Activated naive CD4-positive, alpha-beta T cell treated with anti-CD3 and anti-CD28 coated beads, Interleukin-2, amount 50 U/mL, for 72 hours (primary cell): ENCODE results near the gene HELZ. TPM values are rescaled to one million over a fixed set of nuclear protein-coding genes. Genes with fewer than 3 reads are reported as not detected.
"Not testable (repeated sequence)": the region's sequence is repeated elsewhere in the genome, so short reads cannot be mapped to it uniquely, and the experiment has no call there.

Experiments used
- ATAC-seq, 2 donors: fragments of 150-1000 bp; cut with Tn5 transposase; 2 replicates each; pipeline ENCODE4 v1.10.0; 2021; ENCODE audit warnings: mild to moderate bottlenecking in 2 of 2, moderate library complexity in 2 of 2
- DNase-seq, 2 donors: peaks; one replicate each; pipeline ENCODE4 v3.0.0; 2021 to 2022; ENCODE audit warnings: low spot score in 2 of 2
- H3K27ac Mint-ChIP-seq, 2 donors: one replicate each; pipeline ENCODE4 v1.8.0; 2022; ENCODE audit warnings: mild to moderate bottlenecking in 2 of 2, mixed read lengths in 2 of 2
- H3K36me3 Mint-ChIP-seq, 2 donors: one replicate each; pipeline ENCODE4 v1.8.0; 2022; ENCODE audit warnings: mixed read lengths in 2 of 2
- H3K9me3 Mint-ChIP-seq, 2 donors: one replicate each; pipeline ENCODE4 v1.8.0; 2022; ENCODE audit warnings: mixed read lengths in 2 of 2
- total RNA-seq, 2 donors: library from RNA; stranded (reverse); gene quantifications; one replicate each; pipeline ENCODE4 v1.2.3, GENCODE V29; 2022

Gene HELZ
- total RNA-seq, 2 donors from 2014 or later, result 42.9 to 88.8 TPM

DNA sequence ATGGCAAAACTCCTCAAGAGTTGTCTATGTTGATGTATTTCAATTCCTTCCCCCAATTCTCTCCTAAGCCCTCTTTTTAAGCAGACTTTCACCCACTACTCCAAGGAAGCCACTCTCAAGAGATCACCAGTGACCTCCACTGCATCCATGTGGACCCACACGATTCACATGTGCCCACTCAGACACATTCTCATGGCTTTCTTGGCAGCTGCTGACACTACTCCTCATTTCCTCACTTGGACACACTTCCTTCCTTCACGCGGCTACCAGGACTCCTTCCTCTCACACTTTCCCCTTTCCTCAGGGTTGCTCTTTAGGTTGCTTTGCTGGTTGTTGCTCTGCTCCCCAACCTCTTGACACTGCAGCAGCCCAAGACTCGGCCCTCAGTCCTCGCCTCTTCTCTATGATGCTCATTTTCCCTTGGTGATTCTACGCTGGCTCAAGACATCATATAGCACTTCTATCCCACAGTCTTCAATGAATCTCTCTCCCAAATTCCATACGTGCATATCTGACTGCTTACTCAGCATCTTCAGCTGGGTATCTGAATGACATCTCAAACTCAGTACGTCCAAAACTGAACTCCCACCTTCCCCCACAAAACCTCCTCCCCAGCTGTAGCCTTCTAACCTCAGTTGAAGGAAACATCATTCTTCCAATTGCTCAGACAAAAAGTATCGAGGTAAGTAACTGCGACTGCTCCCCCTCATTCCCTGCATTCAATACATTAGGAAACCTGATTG lies 28.2 kb downstream of the HELZ start:
- H3K27ac Mint-ChIP-seq, result no peak overlapping the region
- DNase-seq (no peak), ATAC-seq (no peak)
- H3K9me3 Mint-ChIP-seq, result no peaks in the 10 kb centered on the region
- H3K36me3 Mint-ChIP-seq, result no peaks in the 10 kb centered on the region

DNA sequence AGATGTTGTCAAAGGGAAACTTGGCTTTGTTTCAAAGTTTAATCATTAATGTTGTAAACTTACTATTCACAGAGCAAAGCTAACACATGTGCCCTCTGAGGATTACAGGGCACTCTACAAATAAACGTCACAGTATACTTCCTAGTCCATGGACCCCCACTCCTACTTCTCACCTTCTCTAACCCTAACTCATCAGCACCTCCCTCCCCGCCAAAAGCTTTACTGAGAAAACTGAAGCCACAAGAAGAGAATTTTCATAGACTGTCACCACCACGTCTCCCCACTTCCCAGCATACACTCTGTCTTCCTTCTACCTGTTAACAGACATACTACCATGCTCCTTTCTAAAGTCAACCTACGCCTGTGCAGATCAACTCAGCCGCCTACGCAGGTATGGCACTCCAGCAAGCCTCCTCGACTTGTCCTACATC lies 29.0 kb downstream of the HELZ start:
- no peak overlapping the region for H3K27ac Mint-ChIP-seq
- H3K9me3 Mint-ChIP-seq, result no peaks in the 10 kb centered on the region
- ATAC-seq (no peak), DNase-seq (no peak)
- H3K36me3 Mint-ChIP-seq, result no peaks in the 10 kb centered on the region

DNA sequence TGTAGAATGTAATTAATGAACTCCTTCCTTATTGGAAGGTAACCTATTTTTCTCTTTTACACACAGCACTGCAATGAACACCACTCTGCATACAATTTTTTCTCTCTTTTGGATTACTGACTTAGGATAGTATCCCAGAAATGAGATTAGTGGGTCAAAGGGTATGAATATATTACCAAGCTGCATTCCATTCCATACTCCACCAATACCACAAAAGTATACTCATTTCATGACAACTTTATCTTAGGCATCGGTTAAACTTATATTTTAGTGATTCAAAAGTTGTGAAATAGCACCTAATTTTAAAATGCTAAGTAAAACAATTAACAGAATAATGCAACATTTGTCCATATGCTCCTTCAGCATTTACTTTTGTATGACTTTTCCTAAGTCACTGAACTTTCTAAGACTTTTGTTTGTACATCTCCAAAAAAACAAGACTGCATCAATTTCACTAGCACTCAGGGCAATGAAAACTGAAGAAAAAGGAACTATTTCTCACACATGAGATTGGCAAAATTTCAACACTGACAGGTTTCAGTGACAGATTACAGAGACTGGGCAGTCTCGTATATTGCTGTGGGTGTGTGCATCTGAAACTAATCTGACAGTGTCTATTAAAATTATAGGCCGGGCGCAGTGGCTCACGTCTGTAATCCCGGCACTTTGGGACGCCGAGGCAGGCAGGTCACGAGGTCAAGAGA lies 32.1 kb downstream of the HELZ start:
- DNase-seq (no peak), ATAC-seq (no peak)
- Mint-ChIP-seq H3K9me3 (no peaks in the 10 kb centered on the region), H3K27ac (no peak overlapping the region), H3K36me3 (peaks cover 0 to 8% of the 10 kb centered on the region in 2 donors)

DNA sequence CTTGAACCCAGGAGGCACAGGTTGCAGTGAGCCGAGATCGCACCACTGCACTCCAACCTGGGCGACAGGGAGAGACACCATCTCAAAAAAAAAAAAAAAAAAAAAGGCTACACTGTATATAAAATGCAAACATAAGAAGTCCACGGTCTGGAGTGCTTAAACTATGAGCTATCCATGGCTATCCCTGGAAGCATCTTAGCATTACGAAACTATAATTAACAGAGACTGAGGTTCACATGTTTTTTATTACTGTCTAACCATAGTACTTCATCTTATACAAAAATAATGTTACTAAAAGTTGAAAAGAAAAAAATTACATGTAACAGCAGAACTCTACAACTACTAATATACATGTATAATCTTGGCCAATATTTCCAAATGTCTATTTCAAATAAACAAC lies 32.8 kb downstream of the HELZ start:
- no peaks in the 10 kb centered on the region for H3K9me3 Mint-ChIP-seq
- DNase-seq, result no peak
- no peak overlapping the region for H3K27ac Mint-ChIP-seq
- ATAC-seq, result no peak
- H3K36me3 Mint-ChIP-seq, result peaks cover 0 to 8% of the 10 kb centered on the region in 2 donors

DNA sequence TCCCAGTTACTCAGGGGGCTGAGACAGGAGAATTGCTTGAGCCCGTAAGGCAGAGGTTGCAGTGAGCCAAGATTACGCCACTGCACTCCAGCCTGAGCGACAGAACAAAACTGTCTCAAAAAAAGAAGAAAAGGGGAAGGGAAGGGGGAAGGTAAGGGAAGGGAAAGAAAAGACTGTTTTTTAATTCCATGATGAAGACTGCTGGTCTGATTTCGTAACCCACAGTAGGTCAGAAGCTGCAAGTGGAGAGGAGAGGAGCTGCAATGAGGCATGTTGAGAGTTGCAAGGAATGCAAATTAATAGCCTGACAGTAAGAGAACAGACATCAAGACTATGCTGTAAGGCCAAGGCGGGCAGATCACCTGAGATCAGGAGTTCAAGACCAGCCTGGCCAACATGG lies 33.3 kb downstream of the HELZ start:
- Mint-ChIP-seq H3K36me3 (peaks cover 0 to 8% of the 10 kb centered on the region in 2 donors), H3K9me3 (no peaks in the 10 kb centered on the region), H3K27ac (no peak overlapping the region)
- ATAC-seq (no peak), DNase-seq (no peak)

DNA sequence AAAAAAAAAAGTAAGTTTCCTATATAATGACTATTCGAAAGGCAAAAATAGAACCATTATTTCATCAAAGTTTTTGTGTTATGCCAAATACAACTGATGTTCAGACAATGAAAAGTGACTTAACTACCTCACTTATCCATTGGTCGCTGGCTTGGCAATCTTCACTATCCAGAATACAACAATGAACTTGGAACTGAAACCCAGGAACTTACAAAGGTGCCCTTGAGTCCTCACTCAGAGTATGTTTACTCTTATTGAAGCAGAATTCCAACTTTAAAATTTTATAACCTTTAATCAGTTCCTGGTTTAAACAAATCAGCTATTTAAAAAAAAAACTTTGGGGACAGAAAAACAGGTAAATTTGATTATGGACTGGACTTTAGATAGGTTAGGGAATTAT lies 34.1 kb downstream of the HELZ start:
- H3K36me3 Mint-ChIP-seq, result peaks cover 0 to 8% of the 10 kb centered on the region in 2 donors

DNA sequence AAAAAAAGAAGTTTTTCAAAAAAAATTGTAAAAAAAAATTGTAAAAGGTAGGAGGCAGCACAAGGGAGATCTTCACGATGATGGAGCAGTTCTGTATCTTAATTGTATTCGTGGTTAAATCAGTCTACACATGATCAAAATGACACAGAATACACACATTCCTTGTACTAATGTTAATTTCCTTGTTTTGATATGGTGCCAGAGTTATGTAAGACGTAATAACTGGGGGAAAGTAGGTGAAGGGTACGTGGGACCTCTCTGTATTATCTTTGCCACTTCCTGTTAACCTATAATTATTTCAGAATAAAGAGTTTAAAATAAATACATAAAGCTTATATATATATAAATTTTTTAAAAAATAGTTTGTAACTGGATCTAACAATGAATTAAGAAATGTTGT lies 36.8 kb downstream of the HELZ start:
- Mint-ChIP-seq H3K36me3 (peaks cover 0 to 10% of the 10 kb centered on the region in 2 donors), H3K27ac (peak overlapping the region in 1 of 2 donors; percentile 62), H3K9me3 (no peaks in the 10 kb centered on the region)
- DNase-seq (no peak), ATAC-seq (no peak)

More for the DNA sequence above, 34.1 kb downstream of the HELZ start:
- DNase-seq, result no peak
- no peak for ATAC-seq
- H3K9me3 Mint-ChIP-seq, result no peaks in the 10 kb centered on the region
- no peak overlapping the region for H3K27ac Mint-ChIP-seq

DNA sequence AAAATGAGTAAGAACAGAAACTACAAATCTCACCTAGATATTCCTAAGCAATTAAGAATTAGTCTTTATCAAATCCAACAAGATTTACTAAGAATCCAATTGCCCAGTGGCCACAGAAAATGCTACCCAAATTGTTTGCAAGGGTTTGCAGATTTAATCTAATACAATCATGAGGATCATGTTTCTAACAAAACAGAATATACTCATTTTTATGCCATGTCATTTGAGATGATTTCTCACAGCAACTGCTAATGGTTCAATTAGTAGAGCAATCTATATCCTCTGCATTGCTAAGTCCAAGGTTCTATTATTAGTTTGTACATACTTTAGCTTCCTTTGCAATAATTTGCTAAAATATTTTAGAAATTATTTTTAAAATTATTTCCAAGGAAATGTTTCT lies 41.2 kb downstream of the HELZ start:
- Mint-ChIP-seq H3K9me3 (no peaks in the 10 kb centered on the region), H3K27ac (no peak overlapping the region), H3K36me3 (peaks cover 9 to 31% of the 10 kb centered on the region in 2 donors)
- no peak for ATAC-seq
- no peak for DNase-seq

DNA sequence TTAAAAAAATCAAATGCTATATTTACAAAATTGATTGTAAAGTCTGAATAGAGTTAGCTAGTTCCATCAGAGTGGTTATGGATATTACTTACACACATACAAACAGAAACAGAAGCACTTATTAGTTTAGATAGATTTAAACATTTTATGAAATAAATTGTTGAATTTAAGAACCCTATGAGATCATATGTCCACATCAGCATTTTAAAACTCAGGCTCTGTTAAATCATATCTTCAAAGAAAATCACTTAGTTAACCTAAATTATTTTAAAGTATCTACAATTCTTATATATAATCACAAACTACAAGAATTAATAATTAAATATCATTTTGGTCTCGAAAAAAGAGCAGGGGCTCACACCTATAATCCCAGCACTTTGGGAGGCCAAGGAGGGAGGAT lies 42.5 kb downstream of the HELZ start:
- H3K36me3 Mint-ChIP-seq, result peaks cover 10 to 38% of the 10 kb centered on the region in 2 donors
- DNase-seq, result no peak
- no peak overlapping the region for H3K27ac Mint-ChIP-seq
- ATAC-seq, result no peak
- peaks cover 0 to under 1% of the 10 kb centered on the region in 2 donors for H3K9me3 Mint-ChIP-seq

DNA sequence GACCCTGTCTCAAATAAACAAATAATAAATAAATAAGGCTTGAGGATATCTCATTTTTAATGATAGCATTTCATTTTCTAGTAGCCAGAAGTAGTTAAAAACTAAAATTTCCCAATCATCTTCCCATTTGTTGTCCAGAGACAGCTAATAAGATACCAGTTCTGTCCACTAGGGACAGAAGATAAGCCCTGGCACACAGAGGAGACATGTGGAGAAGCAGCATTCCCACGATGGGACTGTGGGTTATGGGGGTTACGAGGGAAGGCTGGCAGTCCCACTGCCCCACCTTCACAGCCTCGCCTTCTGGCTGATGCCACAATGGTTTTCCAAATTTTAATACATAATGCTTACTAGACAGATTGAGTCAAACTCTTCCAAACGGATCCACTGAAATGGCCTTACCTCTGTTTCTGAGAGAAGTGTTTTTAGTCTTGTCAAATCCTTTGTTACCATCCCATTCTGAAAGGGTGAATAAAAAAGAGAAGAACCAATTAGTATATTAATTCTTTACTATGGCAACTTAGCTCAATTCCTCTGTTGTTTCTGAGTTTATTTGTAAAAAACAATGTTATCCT lies 44.2 kb downstream of the HELZ start:
- peaks cover 9% of the 10 kb centered on the region in 2 donors for H3K9me3 Mint-ChIP-seq
- H3K36me3 Mint-ChIP-seq, result peaks cover 20 to 55% of the 10 kb centered on the region in 2 donors

DNA sequence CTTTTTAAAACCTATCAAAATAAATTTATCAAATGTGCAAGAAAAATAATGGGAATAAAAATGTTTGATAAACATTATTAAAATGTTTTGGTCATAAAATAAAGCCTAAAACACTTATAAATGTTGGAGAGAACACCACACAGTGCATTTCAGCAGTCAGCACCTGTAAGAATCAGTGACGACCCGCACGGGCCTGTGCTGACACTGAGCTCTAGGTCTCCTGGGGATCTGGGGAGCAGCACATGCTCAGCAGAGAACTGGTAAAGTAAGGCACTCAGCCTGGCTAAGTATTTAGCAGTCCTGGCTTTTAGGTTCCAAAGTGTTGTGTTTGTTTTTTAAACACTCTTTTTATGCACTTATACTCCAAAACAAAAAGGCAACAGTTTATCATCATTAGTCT lies 46.9 kb downstream of the HELZ start:
- no peak for ATAC-seq
- no peak for DNase-seq
- Mint-ChIP-seq H3K9me3 (peaks cover 9% of the 10 kb centered on the region in 2 donors), H3K36me3 (peaks cover 20 to 60% of the 10 kb centered on the region in 2 donors), H3K27ac (no peak overlapping the region)

More for the DNA sequence above, 44.2 kb downstream of the HELZ start:
- H3K27ac Mint-ChIP-seq, result no peak overlapping the region
- ATAC-seq, result no peak
- DNase-seq, result no peak

DNA sequence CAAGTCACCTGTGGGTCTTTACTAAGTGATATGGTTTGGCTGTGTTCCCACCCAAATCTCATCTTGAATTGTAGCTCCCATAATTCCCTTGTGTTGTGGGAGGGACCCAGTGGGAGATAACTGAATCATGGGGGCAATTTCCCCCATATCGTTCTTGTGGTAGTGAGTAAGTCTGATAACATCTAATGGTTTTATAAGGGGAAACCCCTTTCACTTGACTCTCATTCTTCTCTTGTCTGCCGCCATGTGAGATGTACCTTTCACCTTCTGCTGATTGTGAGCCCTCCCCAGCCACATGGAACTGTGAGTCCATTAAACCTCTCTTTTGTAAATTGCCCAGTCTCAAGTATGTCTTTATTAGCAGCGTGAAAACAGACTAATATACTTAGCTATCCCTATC lies 48.0 kb downstream of the HELZ start:
- not testable (repeated sequence) for H3K9me3 Mint-ChIP-seq, DNase-seq
- H3K36me3 Mint-ChIP-seq, result peaks cover 20 to 56% of the 10 kb centered on the region in 2 donors
- H3K27ac Mint-ChIP-seq, result peak overlapping the region in 1 of 2 donors; percentile 20
- peak in 1 of 2 donors; percentile 89 for ATAC-seq

DNA sequence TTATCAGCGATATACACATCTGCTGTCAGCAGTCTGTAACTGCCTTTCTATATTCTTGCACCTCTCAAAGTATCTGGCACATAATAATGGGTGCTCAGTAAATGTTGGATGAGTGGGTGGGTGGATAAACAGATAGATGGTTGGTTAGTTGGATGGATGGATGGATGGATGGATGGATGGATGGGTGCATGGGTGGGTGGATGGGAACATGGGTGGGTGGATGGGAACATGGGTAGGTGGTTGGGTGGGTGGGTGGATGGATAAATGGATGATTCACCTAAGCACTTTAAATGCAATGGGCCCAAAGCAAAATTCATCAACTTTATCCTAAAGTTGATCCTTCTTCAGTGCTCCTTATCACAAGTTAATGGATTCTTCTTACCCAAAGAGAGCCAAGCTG lies 48.6 kb downstream of the HELZ start:
- Mint-ChIP-seq H3K27ac (peak overlapping the region in 1 of 2 donors; percentile 20), H3K36me3 (peaks cover 20 to 54% of the 10 kb centered on the region in 2 donors), H3K9me3 (peaks cover 9% of the 10 kb centered on the region in 2 donors)
- DNase-seq (no peak), ATAC-seq (no peak)

DNA sequence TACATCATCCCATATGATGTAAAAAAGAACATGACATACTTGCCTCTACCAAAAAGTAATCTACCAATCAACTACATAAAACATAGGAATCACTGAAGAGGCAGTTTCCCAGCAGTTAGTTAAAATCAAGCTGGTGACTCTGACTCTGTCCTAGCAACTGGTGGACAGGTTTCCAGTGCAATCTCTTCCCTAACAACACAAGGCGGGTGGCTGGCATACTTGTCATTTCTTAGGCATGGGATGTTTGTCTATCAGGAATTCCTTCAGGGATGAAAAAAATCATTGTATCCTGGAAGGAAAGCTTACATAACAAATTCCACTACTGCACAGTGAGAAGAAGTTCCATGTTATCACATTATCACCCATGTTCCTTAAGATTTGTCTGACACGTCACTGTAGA lies 50.9 kb downstream of the HELZ start:
- DNase-seq, result no peak
- no peak for ATAC-seq
- peaks cover 9% of the 10 kb centered on the region in 2 donors for H3K9me3 Mint-ChIP-seq
- H3K36me3 Mint-ChIP-seq, result peaks cover 11 to 43% of the 10 kb centered on the region in 2 donors
- no peak overlapping the region for H3K27ac Mint-ChIP-seq

DNA sequence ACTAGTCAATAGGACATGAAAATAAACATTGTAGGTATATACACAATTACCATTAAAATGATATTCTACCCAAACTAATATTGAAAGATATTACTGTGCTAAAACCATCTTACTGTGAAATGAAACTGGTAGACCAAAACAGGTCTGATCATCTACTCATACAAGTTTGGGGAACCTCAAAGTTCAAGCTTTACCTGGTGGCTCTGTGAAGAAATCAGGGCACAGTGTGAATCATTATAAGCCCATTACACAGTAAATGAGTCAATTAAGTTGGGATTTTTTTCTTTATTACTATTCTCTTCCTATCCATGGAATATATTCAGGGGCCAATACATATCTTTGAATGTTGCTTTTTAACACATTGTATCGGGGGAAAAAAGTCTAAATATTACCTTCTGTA lies 57.1 kb downstream of the HELZ start:
- DNase-seq, result no peak
- H3K36me3 Mint-ChIP-seq, result peaks cover 0 to 24% of the 10 kb centered on the region in 2 donors
- no peaks in the 10 kb centered on the region for H3K9me3 Mint-ChIP-seq
- peak in 1 of 2 donors; percentile 77 for ATAC-seq
- no peak overlapping the region for H3K27ac Mint-ChIP-seq

DNA sequence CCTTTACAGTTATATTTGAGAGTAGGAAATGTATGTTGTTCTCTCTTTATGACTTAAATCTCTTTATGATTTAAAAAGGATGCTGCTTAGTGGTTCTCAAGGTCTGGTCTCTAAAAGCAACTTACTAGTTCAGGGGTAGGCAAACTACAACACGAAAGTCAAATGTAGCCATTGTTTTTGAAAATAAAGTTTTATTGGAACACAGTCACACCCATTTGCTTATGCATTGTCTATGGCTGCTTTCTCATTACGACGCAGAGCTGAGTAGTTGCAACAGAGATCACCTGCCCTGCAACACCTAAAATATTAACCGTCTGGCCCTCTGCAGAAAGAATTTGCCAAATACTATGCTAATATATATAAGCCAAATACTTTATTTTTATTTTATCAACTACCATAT lies 58.2 kb downstream of the HELZ start:
- H3K9me3 Mint-ChIP-seq, result no peaks in the 10 kb centered on the region
- H3K36me3 Mint-ChIP-seq, result peaks cover 0 to 24% of the 10 kb centered on the region in 2 donors
- H3K27ac Mint-ChIP-seq, result no peak overlapping the region
- no peak for DNase-seq
- no peak for ATAC-seq

DNA sequence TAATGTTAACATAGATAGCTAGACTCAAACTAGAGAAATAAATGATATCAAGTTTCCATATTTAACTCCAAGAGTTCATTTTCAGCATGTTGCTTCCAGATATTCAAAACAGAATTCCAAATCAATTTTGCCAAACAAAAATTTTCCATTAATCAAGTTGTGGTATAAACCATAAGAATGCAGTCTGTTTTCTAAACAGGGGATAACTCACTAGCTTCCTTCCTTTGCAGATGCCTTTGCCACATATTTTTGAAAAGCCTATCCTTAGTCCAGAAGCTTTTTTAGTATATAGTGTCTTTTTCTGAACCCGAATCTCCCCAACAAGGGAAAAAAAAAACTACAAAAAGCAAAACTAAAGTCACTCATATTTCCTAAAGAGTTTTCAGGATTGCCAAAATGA lies 61.5 kb downstream of the HELZ start:
- ATAC-seq (no peak), DNase-seq (no peak)
- Mint-ChIP-seq H3K9me3 (no peaks in the 10 kb centered on the region), H3K27ac (no peak overlapping the region), H3K36me3 (peaks cover 0 to 10% of the 10 kb centered on the region in 2 donors)
